GM13977 (cell line): Measurements from ENCODE around the gene MAP3K9.

Experiments
- DNase-seq: peaks from one replicate; pipeline ENCODE4 v3.0.0; 2012; ENCODE audit warnings: low spot score
- in situ Hi-C: fragments of 300-500 bp; cut with MboI; formaldehyde crosslinking; loops from one replicate; pipeline ENCODE4 v1.12.0; 2022; ENCODE audit warnings: low sequenced_read_pairs, low pct_unique_long_range_greater_than_20kb, mixed read lengths, inconsistent platforms; ENCODE audit not compliant: unreplicated experiment
- TF ChIP-seq, protein P1 (sequence below): IDR thresholded peaks from 2 replicates; pipeline ENCODE4 v1.5.1; 2012; ENCODE audit warnings: mild to moderate bottlenecking, control low read depth; ENCODE audit not compliant: insufficient read depth; ENCODE audit errors: extremely low read depth, missing control alignments

Gene MAP3K9

DNA sequence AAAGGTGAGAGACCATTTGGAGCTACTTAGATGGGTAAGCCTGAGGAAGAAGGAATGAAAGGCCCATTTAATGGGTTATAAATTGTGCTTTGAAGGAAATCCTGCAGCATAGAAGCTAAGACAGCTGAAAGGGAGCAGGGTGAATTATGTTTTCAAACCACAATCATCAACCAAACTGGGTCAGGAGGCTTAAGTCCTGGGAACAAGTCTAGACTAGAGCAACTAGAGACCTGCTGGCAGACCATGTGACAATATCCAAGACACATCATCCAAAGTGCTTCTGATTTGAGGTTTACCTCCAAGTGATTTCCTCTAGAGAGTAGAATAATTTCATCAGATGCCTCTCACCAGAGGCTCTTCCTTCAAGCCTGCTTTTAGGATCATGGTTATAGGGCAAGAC, 53.7 kb downstream of the MAP3K9 start:
- TF ChIP-seq, protein P1, sequence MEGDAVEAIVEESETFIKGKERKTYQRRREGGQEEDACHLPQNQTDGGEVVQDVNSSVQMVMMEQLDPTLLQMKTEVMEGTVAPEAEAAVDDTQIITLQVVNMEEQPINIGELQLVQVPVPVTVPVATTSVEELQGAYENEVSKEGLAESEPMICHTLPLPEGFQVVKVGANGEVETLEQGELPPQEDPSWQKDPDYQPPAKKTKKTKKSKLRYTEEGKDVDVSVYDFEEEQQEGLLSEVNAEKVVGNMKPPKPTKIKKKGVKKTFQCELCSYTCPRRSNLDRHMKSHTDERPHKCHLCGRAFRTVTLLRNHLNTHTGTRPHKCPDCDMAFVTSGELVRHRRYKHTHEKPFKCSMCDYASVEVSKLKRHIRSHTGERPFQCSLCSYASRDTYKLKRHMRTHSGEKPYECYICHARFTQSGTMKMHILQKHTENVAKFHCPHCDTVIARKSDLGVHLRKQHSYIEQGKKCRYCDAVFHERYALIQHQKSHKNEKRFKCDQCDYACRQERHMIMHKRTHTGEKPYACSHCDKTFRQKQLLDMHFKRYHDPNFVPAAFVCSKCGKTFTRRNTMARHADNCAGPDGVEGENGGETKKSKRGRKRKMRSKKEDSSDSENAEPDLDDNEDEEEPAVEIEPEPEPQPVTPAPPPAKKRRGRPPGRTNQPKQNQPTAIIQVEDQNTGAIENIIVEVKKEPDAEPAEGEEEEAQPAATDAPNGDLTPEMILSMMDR, result no peak
- in situ Hi-C loops, result no loop called here

GRCh38 chr14:70754991-70755390, 54.3 kb downstream of the MAP3K9 start:
- DNase-seq, result no peak
- in situ Hi-C loops, result no loop called here
- TF ChIP-seq, protein P1, result no peak

More for the DNA sequence above, 53.7 kb downstream of the MAP3K9 start:
- no peak for DNase-seq

- TF ChIP-seq, protein P1, result no peak
- no peak for DNase-seq
- in situ Hi-C loops, result no loop called here
These were observed 55.8 kb downstream of the MAP3K9 start for GRCh38 chr14:70753518-70753953.

DNA sequence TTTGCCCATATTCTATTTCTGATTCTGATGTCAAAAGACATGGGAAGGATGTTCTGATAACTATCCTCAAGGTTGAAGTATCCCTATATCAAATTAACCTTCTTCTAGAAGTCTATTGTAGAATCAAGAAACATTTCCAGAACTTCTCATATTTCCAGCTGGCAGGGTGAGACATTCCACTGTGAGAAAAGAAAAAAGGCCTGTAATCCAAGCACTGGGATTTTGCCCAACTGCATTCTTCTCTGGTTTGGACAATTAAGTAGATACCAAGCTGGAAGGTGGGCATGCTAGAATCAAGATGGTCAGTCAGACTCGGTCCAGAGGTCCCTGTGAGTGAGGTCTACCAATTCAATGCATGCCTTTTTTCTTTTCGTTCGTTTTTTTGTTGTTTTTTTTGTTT, 60.9 kb downstream of the MAP3K9 start:
- in situ Hi-C loops, result no loop called here
- no peak for DNase-seq
- TF ChIP-seq, protein P1, result no peak

GRCh38 chr14:70744641-70745040, 64.7 kb downstream of the MAP3K9 start:
- in situ Hi-C loops, result no loop called here
- TF ChIP-seq, protein P1, result no peak

GRCh38 chr14:70742316-70742715, 67.0 kb downstream of the MAP3K9 start:
- TF ChIP-seq, protein P1, result no peak
- in situ Hi-C loops, result no loop called here
- no peak for DNase-seq

More at GRCh38 chr14:70744641-70745040, 64.7 kb downstream of the MAP3K9 start:
- DNase-seq, result no peak

GRCh38 chr14:70741482-70741881, 67.8 kb downstream of the MAP3K9 start:
- DNase-seq, result no peak
- TF ChIP-seq, protein P1, result no peak
- in situ Hi-C loops, result no loop called here
